A549 (cell line): ENCODE results near the gene TMEM190.

ENCODE experiments used
- CEBPB ChIP-seq, 2 experiments: fragments of >200 bp in 1 of 2; sonication (Bioruptor Twin) in 1 of 2; formaldehyde crosslinking in 1 of 2; IDR thresholded peaks; 2 replicates each; pipeline ENCODE4 v1.6.1; 2012 to 2016
- EHMT2 ChIP-seq: fragments of 200-600 bp; sonication (generic); IDR thresholded peaks from 2 replicates; pipeline ENCODE4 v1.6.1; 2016; ENCODE audit warnings: antibody characterized with exemption, low read depth, mild to moderate bottlenecking, moderate library complexity
- FOSL2 ChIP-seq, 2 experiments: fragments of 450-650 bp in 1 of 2; fragments of >200 bp in 1 of 2; sonication (Bioruptor Twin) in 1 of 2; formaldehyde crosslinking; IDR thresholded peaks; 2 replicates each; pipeline versions ENCODE4 v1.5.0 to v1.6.1; 2016 to 2020; ENCODE audit warnings: mild to moderate bottlenecking in 1 of 2, moderate library complexity in 1 of 2
- HEYL ChIP-seq: fragments of 250-450 bp; sonication (Bioruptor Pico); IDR thresholded peaks from 2 replicates; pipeline ENCODE4 v1.8.0; 2021; ENCODE audit warnings: mild to moderate bottlenecking, moderate library complexity
- HOXB13 ChIP-seq: fragments of 250-450 bp; sonication (Bioruptor Pico); IDR thresholded peaks from 2 replicates; pipeline ENCODE4 v1.5.0; 2020; ENCODE audit warnings: low read depth, mild to moderate bottlenecking, moderate library complexity
- MAFK ChIP-seq: fragments of 450-650 bp; IDR thresholded peaks from 2 replicates; pipeline ENCODE4 v1.6.1; 2014; ENCODE audit not compliant: partially characterized antibody
- MAX ChIP-seq: IDR thresholded peaks from 2 replicates; pipeline ENCODE4 v1.6.1; 2012
- PHF8 ChIP-seq: fragments of 200-600 bp; sonication (generic); IDR thresholded peaks from 2 replicates; pipeline ENCODE4 v1.6.1; 2016; ENCODE audit warnings: low read depth, mild to moderate bottlenecking, antibody characterized with exemption, moderate library complexity, borderline replicate concordance
- POLR2A ChIP-seq: IDR thresholded peaks from 2 replicates; pipeline ENCODE4 v1.6.1; 2012; ENCODE audit warnings: mild to moderate bottlenecking, low read length
- RNF2 ChIP-seq: fragments of 200-600 bp; sonication (generic); IDR thresholded peaks from 2 replicates; pipeline ENCODE4 v1.6.1; 2016; ENCODE audit warnings: low read depth, mild to moderate bottlenecking, antibody characterized with exemption, moderate library complexity, borderline replicate concordance
- USF2 ChIP-seq: fragments of 450-650 bp; IDR thresholded peaks from 2 replicates; pipeline ENCODE4 v1.6.1; 2014; ENCODE audit warnings: antibody characterized with exemption
- TF ChIP-seq, protein P1 (sequence below): fragments of >200 bp; sonication (Bioruptor Twin); formaldehyde crosslinking; IDR thresholded peaks from 3 replicates; pipeline ENCODE4 v1.5.1; 2016
- TF ChIP-seq, protein P2 (sequence below): IDR thresholded peaks from 2 replicates; pipeline ENCODE4 v1.6.1; 2012

DNA sequence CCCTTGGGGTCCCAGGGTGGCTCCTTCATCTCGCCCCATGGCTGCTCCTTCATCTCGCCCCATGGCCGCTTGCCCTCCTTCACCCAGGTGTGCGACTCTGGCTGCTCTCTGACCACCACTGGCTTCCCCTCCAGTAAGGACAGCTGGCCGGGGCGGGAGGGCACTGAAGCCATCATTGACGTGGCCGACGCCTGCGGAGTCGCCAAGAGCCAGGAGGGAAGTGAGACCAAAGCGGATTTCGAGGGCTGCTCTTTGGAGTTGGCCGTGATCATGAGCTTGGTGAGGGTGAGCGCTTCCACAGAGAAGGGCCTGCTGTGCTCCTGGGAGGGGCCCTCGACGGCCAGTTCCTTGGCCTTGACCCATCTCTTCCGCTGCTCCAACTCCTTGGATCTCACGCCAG, 18.1 kb upstream of the TMEM190 start:
- TF ChIP-seq, protein P1, sequence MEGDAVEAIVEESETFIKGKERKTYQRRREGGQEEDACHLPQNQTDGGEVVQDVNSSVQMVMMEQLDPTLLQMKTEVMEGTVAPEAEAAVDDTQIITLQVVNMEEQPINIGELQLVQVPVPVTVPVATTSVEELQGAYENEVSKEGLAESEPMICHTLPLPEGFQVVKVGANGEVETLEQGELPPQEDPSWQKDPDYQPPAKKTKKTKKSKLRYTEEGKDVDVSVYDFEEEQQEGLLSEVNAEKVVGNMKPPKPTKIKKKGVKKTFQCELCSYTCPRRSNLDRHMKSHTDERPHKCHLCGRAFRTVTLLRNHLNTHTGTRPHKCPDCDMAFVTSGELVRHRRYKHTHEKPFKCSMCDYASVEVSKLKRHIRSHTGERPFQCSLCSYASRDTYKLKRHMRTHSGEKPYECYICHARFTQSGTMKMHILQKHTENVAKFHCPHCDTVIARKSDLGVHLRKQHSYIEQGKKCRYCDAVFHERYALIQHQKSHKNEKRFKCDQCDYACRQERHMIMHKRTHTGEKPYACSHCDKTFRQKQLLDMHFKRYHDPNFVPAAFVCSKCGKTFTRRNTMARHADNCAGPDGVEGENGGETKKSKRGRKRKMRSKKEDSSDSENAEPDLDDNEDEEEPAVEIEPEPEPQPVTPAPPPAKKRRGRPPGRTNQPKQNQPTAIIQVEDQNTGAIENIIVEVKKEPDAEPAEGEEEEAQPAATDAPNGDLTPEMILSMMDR, result no peak
- no peak for TF ChIP-seq MAFK
- TF ChIP-seq CEBPB (IDR thresholded peaks at IDR 0.05), result no peak
- no peak for TF ChIP-seq FOSL2 (IDR thresholded peaks at IDR 0.05)
- no peak for TF ChIP-seq FOSL2 (CRISPR knock-in tag; IDR thresholded peaks at IDR 0.05)
- TF ChIP-seq HEYL, result no peak
- no peak for TF ChIP-seq USF2
- no peak for TF ChIP-seq PHF8
- TF ChIP-seq POLR2A, result no peak
- TF ChIP-seq, protein P2, sequence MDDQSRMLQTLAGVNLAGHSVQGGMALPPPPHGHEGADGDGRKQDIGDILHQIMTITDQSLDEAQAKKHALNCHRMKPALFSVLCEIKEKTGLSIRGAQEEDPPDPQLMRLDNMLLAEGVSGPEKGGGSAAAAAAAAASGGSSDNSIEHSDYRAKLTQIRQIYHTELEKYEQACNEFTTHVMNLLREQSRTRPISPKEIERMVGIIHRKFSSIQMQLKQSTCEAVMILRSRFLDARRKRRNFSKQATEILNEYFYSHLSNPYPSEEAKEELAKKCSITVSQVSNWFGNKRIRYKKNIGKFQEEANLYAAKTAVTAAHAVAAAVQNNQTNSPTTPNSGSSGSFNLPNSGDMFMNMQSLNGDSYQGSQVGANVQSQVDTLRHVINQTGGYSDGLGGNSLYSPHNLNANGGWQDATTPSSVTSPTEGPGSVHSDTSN, result no peak
- no peak for TF ChIP-seq EHMT2
- TF ChIP-seq HOXB13, result no peak
- TF ChIP-seq MAX, result no peak
- no peak for TF ChIP-seq RNF2
